Panc1 (cell line): Measurements from ENCODE around the gene GRIP1. TPM values are rescaled to one million over a fixed set of nuclear protein-coding genes. Genes with fewer than 3 reads are reported as not detected.

ENCODE experiments used
- ATAC-seq: fragments of 200-7000 bp; cut with Tn5 transposase; 2 replicates; pipeline ENCODE4 v1.9.1; 2020; ENCODE audit warnings: mild to moderate bottlenecking, moderate library complexity
- BruUV-seq: library from RNA; stranded (reverse); fragments of 400-500 nt; replicated peaks from 2 replicates; lab custom pipeline; 2021; lab: Mats Ljungman, UMichigan
- CTCF ChIA-PET: fragments of 300-600 bp; sonication (Branson Sonifier 250); formaldehyde crosslinking; loops from one replicate; lab custom pipeline; 2022; ENCODE audit warnings: antibody characterized with exemption; lab: Charles Lee
- POLR2A ChIA-PET: fragments of 300-600 bp; sonication (Branson Sonifier 250); formaldehyde crosslinking; loops from one replicate; lab custom pipeline; 2022; ENCODE audit warnings: antibody characterized with exemption; lab: Charles Lee
- DNase-seq: peaks from one replicate; pipeline ENCODE4 v3.0.0-alpha.2; 2010; ENCODE audit warnings: low read depth, low spot score
- H3K27ac ChIP-seq: 2 replicates; pipeline ENCODE4 v1.5.1; 2011; ENCODE audit warnings: mild to moderate bottlenecking, low read length, inconsistent platforms
- H3K27me3 ChIP-seq: fragments of 200-500 bp; sonication (Bioruptor generic); 2 replicates; pipeline ENCODE4 v1.6.0; 2014; ENCODE audit warnings: low read length, inconsistent platforms; ENCODE audit not compliant: control insufficient read depth, insufficient read depth
- H3K36me3 ChIP-seq: fragments of 200-500 bp; sonication (Bioruptor generic); 2 replicates; pipeline ENCODE4 v1.5.1; 2014; ENCODE audit warnings: inconsistent platforms, mild to moderate bottlenecking, low read length, moderate library complexity; ENCODE audit not compliant: control insufficient read depth, insufficient read depth
- H3K4me1 ChIP-seq: 2 replicates; pipeline ENCODE4 v1.5.1; 2011; ENCODE audit warnings: inconsistent platforms, mild to moderate bottlenecking, low read length, moderate library complexity; ENCODE audit not compliant: control insufficient read depth, insufficient read depth
- H3K4me3 ChIP-seq, 2 experiments: 2 replicates each; pipeline ENCODE4 v1.5.1; 2011 to 2012; ENCODE audit warnings: low read depth in 2 of 2, low read length in 2 of 2, mild to moderate bottlenecking in 2 of 2, inconsistent platforms in 1 of 2, moderate library complexity in 1 of 2
- H3K9me3 ChIP-seq: fragments of 200-500 bp; sonication (Bioruptor generic); 2 replicates; pipeline ENCODE4 v1.5.1; 2014; ENCODE audit warnings: low read depth, mild to moderate bottlenecking, inconsistent platforms, low read length, moderate library complexity; ENCODE audit not compliant: control insufficient read depth, insufficient read depth
- CTCF ChIP-seq: fragments of 450-650 bp; IDR thresholded peaks from 2 replicates; pipeline ENCODE4 v1.5.1; 2017; ENCODE audit warnings: mild to moderate bottlenecking
- POLR2AphosphoS5 ChIP-seq: IDR thresholded peaks from 2 replicates; pipeline ENCODE4 v1.6.1; 2012; ENCODE audit warnings: mild to moderate bottlenecking, low read depth, low read length, moderate library complexity
- REST ChIP-seq, 2 experiments: IDR thresholded peaks; 2 replicates each; pipeline ENCODE4 v1.6.1; 2011 to 2012; ENCODE audit warnings: low read depth in 2 of 2, control low read depth in 1 of 2, low read length in 1 of 2, mild to moderate bottlenecking in 1 of 2, moderate library complexity in 1 of 2; ENCODE audit not compliant: insufficient read depth in 1 of 2
- SIN3A ChIP-seq: IDR thresholded peaks from 2 replicates; pipeline ENCODE4 v1.6.1; 2012; ENCODE audit warnings: low read depth, mild to moderate bottlenecking, low read length, moderate library complexity, borderline replicate concordance; ENCODE audit not compliant: insufficient read depth
- TCF7L2 ChIP-seq: IDR thresholded peaks from 2 replicates; pipeline ENCODE4 v1.6.1; 2011; ENCODE audit warnings: mild to moderate bottlenecking, low read depth, low read length, inconsistent platforms
- in situ Hi-C: cut with HindIII; loops from 2 replicates; pipeline ENCODE4 v1.10.0; 2016; ENCODE audit warnings: low sequenced_read_pairs, low pct_unique_long_range_greater_than_20kb
- intact Hi-C: fragments of 100-400 bp; cut with micrococcal nuclease; formaldehyde crosslinking; loops from one replicate; pipeline ENCODE4 v1.10.0; 2022; ENCODE audit not compliant: unreplicated experiment
- total RNA-seq: library from RNA; stranded (reverse); gene quantifications from one replicate; pipeline ENCODE4 v1.2.1, GENCODE V29; 2021; ENCODE audit not compliant: unreplicated experiment

The GRIP1 gene
- total RNA-seq, 1 experiment from 2014 or later, result 9.2 TPM

- in situ Hi-C loops (no loop called here), intact Hi-C loops (no loop called here)
- no TSS peak for BruUV-seq
- no peaks in the 10 kb centered on the region for H3K4me1 ChIP-seq
- no peaks in the 10 kb centered on the region for H3K36me3 ChIP-seq
- H3K9me3 ChIP-seq, result no peaks in the 10 kb centered on the region
- no peak for DNase-seq
- POLR2A ChIA-PET, result no interaction called here
- no peak for ATAC-seq
- CTCF ChIA-PET, result no interaction called here
- H3K4me3 ChIP-seq, result no peak overlapping the region
- H3K27me3 ChIP-seq, result no peaks in the 10 kb centered on the region; the same call in 1 of the 2 replicates
- no peak for TF ChIP-seq SIN3A
- TF ChIP-seq REST (IDR thresholded peaks at IDR 0.05; ENCODE audit: insufficient read depth in 1 of 2, low read depth in 2 of 2, low read length in 1 of 2), result no peak
- TF ChIP-seq TCF7L2, result no peak
- TF ChIP-seq CTCF, result no peak
- TF ChIP-seq POLR2AphosphoS5, result no peak
- H3K27ac ChIP-seq, result no peak overlapping the region
Measured at GRCh38 chr12:66398931-66399910, 279.7 kb downstream of the GRIP1 start.

- CTCF ChIA-PET, result no interaction called here
- POLR2A ChIA-PET, result no interaction called here
- intact Hi-C loops, result no loop called here
Measured at GRCh38 chr12:66397574-66398290, 281.1 kb downstream of the GRIP1 start.

More at GRCh38 chr12:66397574-66398290, 281.1 kb downstream of the GRIP1 start:
- TF ChIP-seq TCF7L2 (no peak), CTCF (no peak), SIN3A (no peak), REST (IDR thresholded peaks at IDR 0.05; ENCODE audit: insufficient read depth in 1 of 2, low read depth in 2 of 2, low read length in 1 of 2) (no peak), POLR2AphosphoS5 (no peak)
- Histone ChIP-seq H3K36me3 (no peaks in the 10 kb centered on the region), H3K27ac (no peak overlapping the region), H3K9me3 (no peaks in the 10 kb centered on the region), H3K4me1 (no peaks in the 10 kb centered on the region), H3K27me3 (peaks cover 2% of the 10 kb centered on the region), H3K4me3 (no peak overlapping the region)
- DNase-seq, result no peak
- BruUV-seq, result no TSS peak
- no peak for ATAC-seq
- in situ Hi-C loops, result no loop called here
